ENCODE measurements around the gene INTS11. TPM values are rescaled to one million over a fixed set of nuclear protein-coding genes. Genes with fewer than 3 reads are reported as not detected.

Gene INTS11
- total and polyA plus RNA-seq, 2 of the 13 experiments (the other 11 are each of a cell fraction or from before 2014, with no cell fraction given), result 52.8 to 94.8 TPM

- TF ChIP-seq ZBTB8A (CRISPR knock-in tag; IDR thresholded peaks at IDR 0.05; ENCODE audit: borderline replicate concordance, low read depth) (no peak), ATF4 (CRISPR knock-in tag; IDR thresholded peaks at IDR 0.05) (no peak), YY1 (IDR thresholded peaks at IDR 0.05; ENCODE audit: insufficient read depth, insufficient replicate concordance, low read depth, low read length) (no peak), ZMYM2 (CRISPR knock-in tag; IDR thresholded peaks at IDR 0.05) (no peak), ZNF512 (CRISPR knock-in tag; IDR thresholded peaks at IDR 0.05) (no peak), YEATS2 (CRISPR knock-in tag; IDR thresholded peaks at IDR 0.05; ENCODE audit: borderline replicate concordance) (no peak), NR2F6 (IDR thresholded peaks at IDR 0.05) (no peak), NR2F6 (CRISPR knock-in tag; IDR thresholded peaks at IDR 0.05) (no peak), ZSCAN12 (CRISPR knock-in tag; IDR thresholded peaks at IDR 0.05) (no peak), ATF7 (IDR thresholded peaks at IDR 0.05) (no peak), ATF7 (CRISPR knock-in tag; IDR thresholded peaks at IDR 0.05) (0 out of 2 replicates have a peak, but pooled peaks have one; percentile 9), DRAP1 (CRISPR knock-in tag; IDR thresholded peaks at IDR 0.05) (no peak), ZNF605 (CRISPR knock-in tag; IDR thresholded peaks at IDR 0.05) (no peak), LCORL (IDR thresholded peaks at IDR 0.05) (no peak), LCORL (CRISPR knock-in tag; IDR thresholded peaks at IDR 0.05) (0 out of 2 replicates have a peak, but pooled peaks have one; percentile 7), TRIM24 (CRISPR knock-in tag; IDR thresholded peaks at IDR 0.05) (no peak), ZNF451 (CRISPR knock-in tag; IDR thresholded peaks at IDR 0.05) (no peak), UBTF (CRISPR knock-in tag; IDR thresholded peaks at IDR 0.05) (peak; percentile 17; the same call in 1 of the 2 replicates), ISL2 (CRISPR knock-in tag; IDR thresholded peaks at IDR 0.05) (no peak), TARDBP (CRISPR knock-in tag; IDR thresholded peaks at IDR 0.05) (no peak), CSRNP1 (CRISPR knock-in tag; IDR thresholded peaks at IDR 0.05) (no peak), ZNF639 (CRISPR knock-in tag; conservative IDR thresholded peaks at IDR 0.05) (no peak), DR1 (CRISPR knock-in tag; IDR thresholded peaks at IDR 0.05) (0 out of 2 replicates have a peak, but pooled peaks have one; percentile 12)
Observed at GRCh38 chr1:1325288-1326074, 1.0 kb upstream of the INTS11 start (continued).
